ENCODE results near the gene IQCM. TPM values are rescaled to one million over a fixed set of nuclear protein-coding genes. Genes with fewer than 3 reads are reported as not detected.

IQCM gene
- total and polyA plus RNA-seq, 10 donors = not detected

GRCh38 chr4:149555799-149556198, 259.8 kb downstream of the IQCM start:
- peaks cover 0 to 9% (median 0%) of the 10 kb centered on the region in 8 donors for H3K9me3 ChIP-seq
- intact Hi-C loops (cut with DNase I; ENCODE audit: low total_unique reads) = no loop called here
- H3K4me3 ChIP-seq = no peak overlapping the region
- no peak overlapping the region for H3K27ac ChIP-seq
- H3K36me3 ChIP-seq = no peaks in the 10 kb centered on the region
- DNase-seq = no peak
- H3K27me3 ChIP-seq (replicated peaks in 1 of 7) = no peaks in the 10 kb centered on the region
- no peaks in the 10 kb centered on the region for H3K4me1 ChIP-seq
- 70 to 78% (median 76%) methylated on average over 1 of the region's 1 CpG for WGBS, 5 donors
- TF ChIP-seq POLR2A (IDR thresholded peaks at IDR 0.05) (no peak), POLR2AphosphoS5 (IDR thresholded peaks at IDR 0.05) (no peak), CTCF (IDR thresholded peaks at IDR 0.05 in 8 of 11, conservative IDR thresholded peaks at IDR 0.05 in 3 of 11) (no peak)

GRCh38 chr4:149555146-149555545, 260.5 kb downstream of the IQCM start:
- Histone ChIP-seq H3K9me3 (peaks cover 0 to 9% (median 0%) of the 10 kb centered on the region in 8 donors), H3K36me3 (no peaks in the 10 kb centered on the region), H3K4me1 (no peaks in the 10 kb centered on the region), H3K4me3 (no peak overlapping the region), H3K27ac (no peak overlapping the region), H3K27me3 (replicated peaks in 1 of 7) (no peaks in the 10 kb centered on the region)
- no peak for DNase-seq
- TF ChIP-seq POLR2AphosphoS5 (IDR thresholded peaks at IDR 0.05) (no peak), POLR2A (IDR thresholded peaks at IDR 0.05) (no peak), CTCF (IDR thresholded peaks at IDR 0.05 in 8 of 11, conservative IDR thresholded peaks at IDR 0.05 in 3 of 11) (no peak)
- WGBS, 5 donors = 64 to 89% (median 75%) methylated on average over 1 of the region's 1 CpG
- intact Hi-C loops (cut with DNase I; ENCODE audit: low total_unique reads) = no loop called here

- no peak overlapping the region for H3K27ac ChIP-seq
- H3K36me3 ChIP-seq = no peaks in the 10 kb centered on the region
- intact Hi-C loops (cut with DNase I; ENCODE audit: low total_unique reads) = no loop called here
- peaks cover 0 to 3% (median 0%) of the 10 kb centered on the region in 8 donors for H3K9me3 ChIP-seq
- no peaks in the 10 kb centered on the region for H3K27me3 ChIP-seq (replicated peaks in 1 of 7)
- no peak for TF ChIP-seq POLR2AphosphoS5 (IDR thresholded peaks at IDR 0.05)
- no peak for TF ChIP-seq CTCF (IDR thresholded peaks at IDR 0.05 in 8 of 11, conservative IDR thresholded peaks at IDR 0.05 in 3 of 11)
- TF ChIP-seq POLR2A (IDR thresholded peaks at IDR 0.05) = no peak
- no peaks in the 10 kb centered on the region for H3K4me1 ChIP-seq
- no peak overlapping the region for H3K4me3 ChIP-seq
- 81 to 91% (median 89%) methylated on average over 6 of the region's 6 CpGs for WGBS, 5 donors
- no peak for DNase-seq
Observed at GRCh38 chr4:149553959-149554520, 261.6 kb downstream of the IQCM start.

GRCh38 chr4:149552601-149553000, 263.0 kb downstream of the IQCM start:
- no peak overlapping the region for H3K27ac ChIP-seq
- H3K36me3 ChIP-seq = no peaks in the 10 kb centered on the region
- no peak for TF ChIP-seq POLR2AphosphoS5 (IDR thresholded peaks at IDR 0.05)
- TF ChIP-seq CTCF (IDR thresholded peaks at IDR 0.05 in 8 of 11, conservative IDR thresholded peaks at IDR 0.05 in 3 of 11) = no peak
- TF ChIP-seq POLR2A (IDR thresholded peaks at IDR 0.05) = no peak
- H3K9me3 ChIP-seq = peaks cover 0 to 2% (median 0%) of the 10 kb centered on the region in 8 donors
- no peak overlapping the region for H3K4me3 ChIP-seq
- H3K4me1 ChIP-seq = no peaks in the 10 kb centered on the region
- no peaks in the 10 kb centered on the region for H3K27me3 ChIP-seq (replicated peaks in 1 of 7)
- intact Hi-C loops (cut with DNase I; ENCODE audit: low total_unique reads) = no loop called here
- no peak for DNase-seq

All from spleen (tissue), 11 donors.